Neuronal stem cell (in vitro differentiated cells): Measurements from ENCODE around the gene SPIB.

Experiments used
- DNase-seq: peaks from one replicate; pipeline ENCODE4 v3.0.0-alpha.2; 2013; ENCODE audit warnings: low spot score
- H2AFZ ChIP-seq: one replicate; pipeline ENCODE4 v1.6.1; 2013; ENCODE audit warnings: mild to moderate bottlenecking, low read length, inconsistent platforms
- H2AK5ac ChIP-seq: 2 replicates; pipeline ENCODE4 v1.6.1; 2013; ENCODE audit warnings: low read depth, mild to moderate bottlenecking, inconsistent platforms, low read length, moderate library complexity, mixed read lengths
- H2BK120ac ChIP-seq: 2 replicates; pipeline ENCODE4 v1.6.1; 2013; ENCODE audit warnings: low read depth, mild to moderate bottlenecking, inconsistent platforms, low read length, moderate library complexity, mixed read lengths
- H2BK12ac ChIP-seq: one replicate; pipeline ENCODE4 v1.6.1; 2013; ENCODE audit warnings: low read length, inconsistent platforms
- H2BK15ac ChIP-seq: 2 replicates; pipeline ENCODE4 v1.6.1; 2013; ENCODE audit warnings: mild to moderate bottlenecking, low read length, inconsistent platforms, mixed read lengths
- H2BK5ac ChIP-seq: one replicate; pipeline ENCODE4 v1.6.1; 2013; ENCODE audit warnings: inconsistent platforms, mild to moderate bottlenecking, low read length, moderate library complexity
- H3K14ac ChIP-seq: one replicate; pipeline ENCODE4 v1.6.1; 2013; ENCODE audit warnings: low read length, inconsistent platforms
- H3K18ac ChIP-seq: 2 replicates; pipeline ENCODE4 v1.6.1; 2013; ENCODE audit warnings: low read length, inconsistent platforms
- H3K23ac ChIP-seq: 2 replicates; pipeline ENCODE4 v1.6.1; 2013; ENCODE audit warnings: low read depth, mild to moderate bottlenecking, mixed read lengths, low read length, inconsistent platforms; ENCODE audit not compliant: poor library complexity
- H3K27ac ChIP-seq: replicated peaks from 3 replicates; pipeline ENCODE4 v1.5.1; 2013; ENCODE audit warnings: low read length, inconsistent platforms
- H3K27me3 ChIP-seq, 3 experiments: 2 replicates each; pipeline ENCODE4 v1.6.1; 2013; ENCODE audit warnings: low read length in 3 of 3, mild to moderate bottlenecking in 2 of 3, inconsistent platforms in 1 of 3, low read depth in 1 of 3, mixed read lengths in 1 of 3, moderate library complexity in 1 of 3; ENCODE audit not compliant: control insufficient read depth in 3 of 3, insufficient read depth in 3 of 3
- H3K36me3 ChIP-seq, 2 donors: replicated peaks in 1 of 2; 2 replicates each; pipeline ENCODE4 v1.6.1; 2013; ENCODE audit warnings: low read length in 2 of 2; ENCODE audit not compliant: control insufficient read depth in 2 of 2, insufficient read depth in 2 of 2
- H3K4ac ChIP-seq: 2 replicates; pipeline ENCODE4 v1.6.1; 2013; ENCODE audit warnings: inconsistent platforms, mild to moderate bottlenecking, low read length, moderate library complexity
- H3K4me1 ChIP-seq, 2 donors: 1 replicate in 1 of 2; 2 replicates in 1 of 2; pipeline ENCODE4 v1.6.1; 2013; ENCODE audit warnings: low read length in 2 of 2, low read depth in 1 of 2; ENCODE audit not compliant: control insufficient read depth in 2 of 2, insufficient read depth in 1 of 2
- H3K4me2 ChIP-seq: one replicate; pipeline ENCODE4 v1.6.1; 2013; ENCODE audit warnings: mild to moderate bottlenecking, low read length, inconsistent platforms; ENCODE audit not compliant: insufficient read depth, poor library complexity, severe bottlenecking
- H3K4me3 ChIP-seq, 2 donors: 2 replicates each; pipeline ENCODE4 v1.5.1; 2013; ENCODE audit warnings: low read length in 2 of 2, mild to moderate bottlenecking in 2 of 2, inconsistent platforms in 1 of 2, moderate library complexity in 1 of 2
- H3K79me1 ChIP-seq: one replicate; pipeline ENCODE4 v1.6.1; 2013; ENCODE audit warnings: low read depth, mild to moderate bottlenecking, inconsistent platforms, low read length, moderate library complexity
- H3K9ac ChIP-seq: one replicate; pipeline ENCODE4 v1.6.1; 2013; ENCODE audit warnings: mild to moderate bottlenecking, low read depth, low read length, inconsistent platforms; ENCODE audit not compliant: poor library complexity
- H3K9me3 ChIP-seq, 2 donors: replicated peaks in 1 of 2; 2 replicates each; pipeline versions ENCODE3 to v1.6.1; 2013; ENCODE audit warnings: low read length in 2 of 2, mild to moderate bottlenecking in 2 of 2, inconsistent platforms in 1 of 2, low read depth in 1 of 2, mixed read lengths in 1 of 2, moderate library complexity in 1 of 2; ENCODE audit not compliant: control insufficient read depth in 2 of 2, insufficient read depth in 1 of 2
- H4K8ac ChIP-seq: one replicate; pipeline ENCODE4 v1.6.1; 2013; ENCODE audit warnings: low read depth, mild to moderate bottlenecking, inconsistent platforms, low read length, moderate library complexity
- H4K91ac ChIP-seq: one replicate; pipeline ENCODE4 v1.6.1; 2013; ENCODE audit warnings: low read length, low read depth, mild to moderate bottlenecking, inconsistent platforms; ENCODE audit not compliant: poor library complexity
- WGBS, 2 donors: extraction: QIAGEN DNeasy Blood & Tissue Kit; methylation state at CpG; one replicate each; pipeline ENCODE4 v1.1.7; 2013; ENCODE audit warnings: missing lambda C conversion rate in 2 of 2, mixed read lengths in 1 of 2; ENCODE audit not compliant: insufficient read length in 2 of 2, insufficient replicate concordance in 1 of 2; ENCODE audit errors: extremely low coverage in 2 of 2; 5-methylcytosine and 5-hydroxymethylcytosine counted together

SPIB gene

DNA sequence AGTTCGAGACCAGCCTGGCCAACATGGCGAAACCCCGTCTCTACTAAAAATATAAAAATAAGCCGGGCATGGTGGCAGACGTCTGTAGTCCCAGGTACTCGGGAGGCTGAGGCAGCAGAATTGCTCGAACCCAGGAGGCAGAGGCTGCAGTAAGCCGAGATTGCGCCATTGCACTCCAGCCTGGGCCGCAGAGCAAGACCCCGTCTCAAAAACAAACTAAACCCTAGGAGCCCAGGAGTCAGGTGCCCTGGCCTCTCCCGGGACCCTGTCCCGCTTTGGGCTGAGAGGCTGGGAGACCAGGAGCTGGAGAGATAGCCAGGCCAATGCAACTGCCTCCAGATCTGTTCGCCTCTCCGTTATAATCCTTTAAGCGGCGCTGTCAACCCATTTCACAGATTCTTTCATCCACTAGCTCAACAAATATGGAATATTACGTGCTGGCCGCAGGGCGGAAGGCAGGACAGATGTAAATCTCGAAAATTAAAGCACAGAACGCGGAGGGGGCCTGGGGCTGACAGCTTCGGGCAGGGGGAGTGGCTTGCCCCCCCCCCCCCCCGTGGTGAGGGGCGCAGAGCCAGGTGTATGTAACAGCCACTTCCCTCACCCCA is 8.7 kb downstream of the SPIB start:
- no peak overlapping the region for H3K4me2 ChIP-seq
- no peak overlapping the region for H3K14ac ChIP-seq
- no peak for DNase-seq
- H3K36me3 ChIP-seq: no peaks in the 10 kb centered on the region
- H3K79me1 ChIP-seq: no peaks in the 10 kb centered on the region
- H3K27ac ChIP-seq: no peak overlapping the region
- peak overlapping the region; percentile 80 for H3K18ac ChIP-seq
- H2BK12ac ChIP-seq: no peak overlapping the region
- no peak overlapping the region for H2BK15ac ChIP-seq
- H2AK5ac ChIP-seq: no peak overlapping the region
- no CpG with 5 or more reads among the region's 26 CpGs for WGBS, 2 donors
- peak overlapping the region; percentile 80 for H3K23ac ChIP-seq
- peaks cover 0 to 25% (median 24%) of the 10 kb centered on the region in 3 experiments for H3K27me3 ChIP-seq
- no peak overlapping the region for H3K4me3 ChIP-seq
- no peak overlapping the region for H4K91ac ChIP-seq
- peaks cover 0 to 2% of the 10 kb centered on the region in 2 donors for H3K9me3 ChIP-seq
- no peak overlapping the region for H4K8ac ChIP-seq
- no peak overlapping the region for H3K4ac ChIP-seq
- H2AFZ ChIP-seq: peak overlapping the region; percentile 88
- peaks cover 7 to 9% of the 10 kb centered on the region in 2 donors for H3K4me1 ChIP-seq
- no peak overlapping the region for H2BK120ac ChIP-seq
- no peak overlapping the region for H3K9ac ChIP-seq
- peak overlapping the region; percentile 13 for H2BK5ac ChIP-seq

DNA sequence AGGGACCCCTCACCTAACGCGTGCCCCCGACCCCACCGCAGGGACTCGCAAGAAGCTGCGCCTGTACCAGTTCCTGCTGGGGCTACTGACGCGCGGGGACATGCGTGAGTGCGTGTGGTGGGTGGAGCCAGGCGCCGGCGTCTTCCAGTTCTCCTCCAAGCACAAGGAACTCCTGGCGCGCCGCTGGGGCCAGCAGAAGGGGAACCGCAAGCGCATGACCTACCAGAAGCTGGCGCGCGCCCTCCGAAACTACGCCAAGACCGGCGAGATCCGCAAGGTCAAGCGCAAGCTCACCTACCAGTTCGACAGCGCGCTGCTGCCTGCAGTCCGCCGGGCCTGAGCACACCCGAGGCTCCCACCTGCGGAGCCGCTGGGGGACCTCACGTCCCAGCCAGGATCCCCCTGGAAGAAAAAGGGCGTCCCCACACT is 9.3 kb downstream of the SPIB start:
- Histone ChIP-seq H3K4ac (no peak overlapping the region), H2BK120ac (no peak overlapping the region), H2BK5ac (peak overlapping the region; percentile 13), H3K14ac (peak overlapping the region; percentile 38), H3K4me1 (peaks cover 13 to 15% of the 10 kb centered on the region in 2 donors), H3K27me3 (peaks cover 0 to 30% (median 28%) of the 10 kb centered on the region in 3 experiments), H3K4me2 (peak overlapping the region; percentile 33), H3K9ac (peak overlapping the region; percentile 60), H2BK12ac (no peak overlapping the region), H2AK5ac (no peak overlapping the region), H3K27ac (no peak overlapping the region), H4K91ac (no peak overlapping the region), H3K18ac (peak overlapping the region; percentile 80), H3K9me3 (peaks cover 0 to 2% of the 10 kb centered on the region in 2 donors), H3K36me3 (no peaks in the 10 kb centered on the region), H3K4me3 (peak overlapping the region in 1 of 2 donors; percentile 53), H3K79me1 (no peaks in the 10 kb centered on the region), H4K8ac (no peak overlapping the region), H2AFZ (peak overlapping the region; percentile 88), H3K23ac (peak overlapping the region; percentile 80), H2BK15ac (peak overlapping the region; percentile 94)
- no CpG with 5 or more reads among the region's 38 CpGs for WGBS, 2 donors
- no peak for DNase-seq

DNA sequence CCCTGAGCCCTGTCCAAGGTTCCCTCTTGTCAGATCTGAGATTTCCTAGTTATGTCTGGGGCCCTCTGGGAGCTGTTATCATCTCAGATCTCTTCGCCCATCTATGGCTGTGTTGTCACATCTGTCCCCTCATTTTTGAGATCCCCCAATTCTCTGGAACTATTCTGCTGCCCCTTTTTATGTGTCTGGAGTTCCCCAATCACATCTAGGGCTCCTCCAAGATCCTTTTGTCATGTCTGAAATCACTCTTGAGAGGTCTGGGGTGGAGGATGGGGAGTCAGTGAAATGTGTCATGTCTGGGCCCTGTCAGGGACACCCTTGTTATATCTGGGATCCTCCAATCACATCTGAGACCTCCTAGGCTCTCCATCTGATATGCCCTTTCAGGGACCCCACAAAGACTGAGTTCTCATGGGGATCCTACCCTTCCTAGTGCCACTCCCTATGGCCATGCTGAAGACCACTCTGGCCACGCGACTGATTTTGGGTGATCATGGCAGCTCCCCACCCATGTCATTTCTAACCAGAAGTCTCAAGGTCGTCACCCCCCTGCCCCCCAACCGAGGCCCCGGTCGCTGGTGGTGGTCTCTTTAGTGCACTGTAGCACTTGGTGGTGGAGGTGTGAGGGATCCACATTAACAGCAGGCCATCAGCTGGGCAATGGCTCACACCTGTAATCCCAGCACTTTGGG is 10.2 kb downstream of the SPIB start:
- WGBS, 2 donors: no CpG with 5 or more reads among the region's 7 CpGs
- H2AFZ ChIP-seq: peak overlapping the region; percentile 88
- no peak overlapping the region for H2AK5ac ChIP-seq
- peaks cover 13 to 15% of the 10 kb centered on the region in 2 donors for H3K4me1 ChIP-seq
- no peak overlapping the region for H3K4me2 ChIP-seq
- no peak overlapping the region for H3K27ac ChIP-seq
- no peak for DNase-seq
- H4K91ac ChIP-seq: no peak overlapping the region
- no peak overlapping the region for H3K18ac ChIP-seq
- H2BK12ac ChIP-seq: no peak overlapping the region
- peaks cover 0 to 39% (median 28%) of the 10 kb centered on the region in 3 experiments for H3K27me3 ChIP-seq
- H2BK15ac ChIP-seq: no peak overlapping the region
- H4K8ac ChIP-seq: no peak overlapping the region
- H3K4me3 ChIP-seq: no peak overlapping the region
- H3K9me3 ChIP-seq: no peaks in the 10 kb centered on the region
- no peak overlapping the region for H2BK5ac ChIP-seq
- no peak overlapping the region for H2BK120ac ChIP-seq
- no peaks in the 10 kb centered on the region for H3K79me1 ChIP-seq
- no peak overlapping the region for H3K23ac ChIP-seq
- no peaks in the 10 kb centered on the region for H3K36me3 ChIP-seq
- H3K9ac ChIP-seq: no peak overlapping the region
- no peak overlapping the region for H3K4ac ChIP-seq
- no peak overlapping the region for H3K14ac ChIP-seq

DNA sequence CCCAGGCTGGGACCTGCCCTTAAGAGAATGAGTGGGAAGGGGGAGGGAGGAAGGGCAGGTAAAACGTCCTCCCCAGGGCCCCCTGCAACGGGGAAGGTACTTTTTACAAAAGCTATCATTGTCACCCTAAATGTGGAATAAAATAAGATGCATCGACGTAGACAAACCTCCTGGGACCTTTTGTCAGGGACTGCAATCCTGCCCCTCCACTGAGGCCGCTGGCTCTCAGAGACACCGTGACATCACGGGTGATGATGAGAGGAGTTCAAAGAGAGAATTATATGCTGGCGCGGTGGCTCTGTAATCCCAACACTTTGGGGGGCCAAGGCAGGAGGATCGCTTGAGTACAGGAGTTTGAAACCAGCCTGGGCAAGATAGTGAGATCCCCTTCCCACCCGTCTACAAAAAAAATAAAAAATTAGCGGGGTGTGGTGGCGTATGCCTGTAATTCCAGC is 12.2 kb downstream of the SPIB start:
- no peaks in the 10 kb centered on the region for H3K79me1 ChIP-seq
- H2BK120ac ChIP-seq: no peak overlapping the region
- peak overlapping the region; percentile 41 for H3K14ac ChIP-seq
- peak overlapping the region; percentile 37 for H3K4me2 ChIP-seq
- peaks cover 0 to 49% (median 28%) of the 10 kb centered on the region in 3 experiments for H3K27me3 ChIP-seq
- WGBS, 2 donors: no CpG with 5 or more reads among the region's 13 CpGs
- H3K18ac ChIP-seq: peak overlapping the region; percentile 24
- no peak overlapping the region for H2BK5ac ChIP-seq
- no peak overlapping the region for H3K23ac ChIP-seq
- no peak overlapping the region for H2AK5ac ChIP-seq
- no peak overlapping the region for H3K9ac ChIP-seq
- H4K8ac ChIP-seq: no peak overlapping the region
- H2BK12ac ChIP-seq: no peak overlapping the region
- no peak overlapping the region for H3K4ac ChIP-seq
- H3K36me3 ChIP-seq: no peaks in the 10 kb centered on the region
- H3K9me3 ChIP-seq: no peaks in the 10 kb centered on the region
- no peak overlapping the region for H3K27ac ChIP-seq
- H2BK15ac ChIP-seq: no peak overlapping the region
- peaks cover 13 to 20% of the 10 kb centered on the region in 2 donors for H3K4me1 ChIP-seq
- no peak overlapping the region for H4K91ac ChIP-seq
- H2AFZ ChIP-seq: peak overlapping the region; percentile 90
- no peak for DNase-seq
- H3K4me3 ChIP-seq: no peak overlapping the region
